ENCODE results near the gene DDX47.

- TF ChIP-seq POLR2AphosphoS5 (IDR thresholded peaks at IDR 0.05; ENCODE audit: low read depth, low read length) = no peak
- no peak for TF ChIP-seq CTCF (IDR thresholded peaks at IDR 0.05)
- no peak for TF ChIP-seq REST (IDR thresholded peaks at IDR 0.05; ENCODE audit: insufficient read depth in 1 of 2, low read depth in 2 of 2, low read length in 1 of 2)
- TF ChIP-seq TCF7L2 (IDR thresholded peaks at IDR 0.05; ENCODE audit: low read depth, low read length) = no peak
Measured at GRCh38 chr12:12800406-12801180, 12.6 kb upstream of the DDX47 start.
